GM18909 (cell line): ENCODE results near the gene KDM5A.
"Not testable (repeated sequence)": the region's sequence is repeated elsewhere in the genome, so short reads cannot be mapped to it uniquely, and the experiment has no call there.

ENCODE experiments used
- ATAC-seq: cut with Tn5 transposase; IDR thresholded peaks from one replicate; pipeline ENCODE4 v1.9.1; 2021; ENCODE audit warnings: mild to moderate bottlenecking; ENCODE audit not compliant: unreplicated experiment, poor library complexity

Gene KDM5A

DNA sequence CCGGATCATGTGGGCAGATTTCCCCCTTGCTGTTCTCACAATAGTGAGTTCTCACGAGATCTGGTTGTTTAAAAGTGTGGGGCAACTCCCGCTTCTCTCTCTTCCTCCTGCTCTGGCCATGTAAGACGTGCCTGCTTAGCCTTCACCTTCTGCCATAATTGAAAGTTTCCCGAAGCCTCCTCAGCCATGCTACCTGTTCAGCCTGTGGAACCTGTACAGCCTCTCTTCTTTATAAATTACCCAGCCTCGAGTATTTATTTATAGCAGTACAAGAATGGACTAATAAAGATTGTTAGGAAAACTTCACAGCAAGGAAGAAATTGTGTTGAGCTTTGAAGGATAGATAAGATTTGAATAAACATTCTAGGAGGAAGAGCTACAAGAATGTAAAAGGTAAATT is 52.1 kb downstream of the KDM5A start:
- no peak for ATAC-seq

- ATAC-seq, result no peak
Observed at GRCh38 chr12:334125-334524, 55.0 kb downstream of the KDM5A start.

DNA sequence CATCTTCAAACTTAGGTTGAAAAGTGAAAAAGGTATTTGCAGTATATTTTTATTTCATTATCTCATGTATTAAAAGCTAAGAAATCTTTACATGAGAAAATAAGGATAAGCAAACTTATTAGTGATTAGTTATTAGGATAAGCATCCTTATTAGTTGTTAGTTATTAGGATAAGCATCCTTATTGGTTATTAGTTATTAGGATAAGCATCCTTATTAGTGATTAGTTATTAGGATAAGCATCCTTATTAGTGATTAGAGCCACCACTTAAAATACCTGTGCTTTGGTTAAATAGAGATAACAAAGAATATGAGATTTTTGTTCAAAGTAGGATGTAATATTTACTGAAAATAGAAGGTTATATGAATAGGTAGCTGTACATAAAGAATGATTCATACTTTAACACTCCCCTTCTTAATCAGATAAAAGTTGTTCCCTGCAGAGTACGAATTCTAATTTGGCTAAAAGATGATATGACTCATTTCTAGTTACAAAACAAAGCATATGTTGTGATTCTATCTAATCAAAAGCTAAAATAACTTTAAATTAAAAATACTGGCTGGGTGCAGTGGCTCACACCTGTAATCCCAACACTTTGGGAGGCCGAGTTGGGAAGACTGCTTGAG is 56.4 kb downstream of the KDM5A start:
- no peak for ATAC-seq

- ATAC-seq, result no peak
Observed at GRCh38 chr12:331287-331686, 57.8 kb downstream of the KDM5A start.

DNA sequence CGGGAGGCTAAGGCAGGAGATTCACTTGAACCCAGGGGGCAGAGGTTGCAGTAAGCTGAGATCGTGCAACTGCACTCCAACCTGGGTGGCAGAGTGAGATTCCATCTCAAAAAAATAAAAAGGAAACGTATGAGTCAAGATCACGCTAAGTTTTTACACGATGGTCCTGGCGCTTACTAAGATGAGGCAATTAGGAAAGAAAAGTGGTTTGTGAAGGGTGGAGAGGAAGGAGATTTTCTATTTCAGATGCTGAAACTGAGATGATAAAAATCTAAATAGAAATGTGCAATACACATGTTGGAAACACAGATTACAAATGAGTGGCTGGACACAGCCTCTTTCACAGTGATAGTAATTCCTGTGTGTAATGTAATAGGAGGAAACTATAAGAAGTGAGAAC is 63.2 kb downstream of the KDM5A start:
- ATAC-seq, result no peak

GRCh38 chr12:323507-323906 is 65.6 kb downstream of the KDM5A start:
- no peak for ATAC-seq

GRCh38 chr12:321606-322326 is 67.4 kb downstream of the KDM5A start:
- ATAC-seq, result no peak

DNA sequence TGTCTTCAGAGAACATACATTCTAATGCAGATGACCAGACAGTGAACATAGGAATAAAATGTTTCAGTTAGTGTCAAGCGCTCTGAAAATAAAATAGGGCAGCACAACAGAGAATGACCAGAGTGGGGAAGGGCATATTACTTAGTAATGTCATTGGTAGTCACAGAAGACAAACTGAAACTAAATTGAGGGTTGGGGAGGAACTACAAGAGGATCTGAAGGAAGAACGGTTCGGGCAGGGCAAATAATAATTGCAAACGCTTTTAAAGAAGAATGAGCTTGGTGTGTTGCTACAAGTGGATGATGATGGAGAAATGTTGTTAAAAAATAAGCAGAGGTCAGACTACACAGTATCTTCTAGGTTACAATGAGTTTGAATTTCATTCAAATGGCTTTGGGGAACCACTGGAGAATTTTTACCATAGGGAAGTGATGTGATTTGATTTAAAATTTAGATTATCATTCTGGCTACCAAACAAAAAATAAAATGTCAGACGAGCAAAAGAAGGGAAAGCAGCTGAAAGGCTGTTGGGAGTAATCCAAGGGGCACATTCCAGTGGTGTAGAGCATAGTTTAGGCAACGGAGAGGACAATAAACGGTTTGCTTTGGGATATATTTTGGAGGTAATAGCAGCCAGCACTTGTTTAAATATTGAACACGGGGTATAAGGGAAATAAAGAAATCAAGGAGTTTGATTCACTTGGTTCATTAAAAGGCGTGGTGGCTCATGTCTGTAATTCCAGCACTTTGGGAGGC is 70.2 kb downstream of the KDM5A start:
- no peak for ATAC-seq

- no peak for ATAC-seq
Observed at GRCh38 chr12:308511-308910, 80.6 kb downstream of the KDM5A start.

GRCh38 chr12:307406-307805 is 81.7 kb downstream of the KDM5A start:
- ATAC-seq, result no peak

- no peak for ATAC-seq
Observed at GRCh38 chr12:304805-305204, 84.3 kb downstream of the KDM5A start.

DNA sequence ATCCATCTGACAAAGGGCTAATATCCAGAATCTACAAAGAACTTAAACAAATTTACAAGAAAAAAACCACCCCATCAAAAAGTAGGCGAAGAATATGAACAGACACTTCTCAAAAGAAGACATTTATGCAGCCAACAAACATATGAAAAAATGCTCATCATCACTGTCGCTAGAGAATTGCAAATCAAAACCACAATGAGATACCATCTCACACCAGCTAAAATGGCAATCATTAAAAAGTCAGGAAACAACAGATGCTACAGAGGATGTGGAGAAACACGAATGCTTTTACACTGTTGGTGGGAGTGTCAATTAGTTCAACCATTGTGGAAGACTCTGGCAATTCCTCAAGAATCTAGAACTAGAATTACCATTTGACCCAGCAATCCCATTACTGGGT is 86.4 kb downstream of the KDM5A start:
- ATAC-seq, result not testable (repeated sequence)

DNA sequence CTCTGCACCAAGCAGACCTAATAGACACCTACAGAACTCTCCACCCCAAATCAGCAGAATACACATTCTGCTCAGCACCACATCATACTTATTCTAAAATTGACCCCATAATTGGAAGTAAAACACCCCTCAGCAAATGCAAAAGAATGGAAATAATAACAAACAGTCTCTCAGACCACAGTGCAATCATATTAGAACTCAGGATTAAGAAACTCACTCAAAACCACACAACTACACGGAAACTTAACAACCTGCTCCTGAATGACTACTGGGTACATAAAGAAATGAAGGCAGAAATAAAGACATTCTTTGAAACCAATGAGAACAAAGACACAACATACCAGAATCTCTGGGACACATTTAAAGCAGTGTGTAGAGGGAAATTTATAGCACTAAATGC is 89.0 kb downstream of the KDM5A start:
- ATAC-seq, result not testable (repeated sequence)

GRCh38 chr12:299511-299910 is 89.6 kb downstream of the KDM5A start:
- ATAC-seq, result not testable (repeated sequence)

DNA sequence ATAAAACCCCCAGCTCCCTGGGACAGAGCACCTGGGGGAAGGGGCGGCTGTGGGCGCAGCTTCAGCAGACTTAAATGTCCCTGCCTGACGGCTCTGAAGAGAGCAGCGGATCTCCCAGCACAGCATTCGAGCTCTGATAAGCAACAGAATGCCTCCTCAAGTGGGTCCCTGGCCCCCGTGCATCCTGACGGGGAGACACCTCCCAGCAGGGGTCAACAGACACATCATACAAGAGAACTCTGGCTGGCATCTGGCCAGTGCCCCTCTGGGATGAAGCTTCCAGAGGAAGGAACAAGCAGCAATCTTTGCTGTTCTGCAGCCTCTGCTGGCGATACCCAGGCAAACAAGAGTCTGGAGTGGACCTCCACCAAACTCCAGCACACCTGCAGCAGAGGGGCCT is 91.1 kb downstream of the KDM5A start:
- ATAC-seq, result not testable (repeated sequence)

- no peak for ATAC-seq
Observed at GRCh38 chr12:295132-295531, 94.0 kb downstream of the KDM5A start.

- no peak for ATAC-seq
Observed at GRCh38 chr12:293199-293598, 95.9 kb downstream of the KDM5A start.

- no peak for ATAC-seq
Observed at GRCh38 chr12:292186-292585, 96.9 kb downstream of the KDM5A start.

DNA sequence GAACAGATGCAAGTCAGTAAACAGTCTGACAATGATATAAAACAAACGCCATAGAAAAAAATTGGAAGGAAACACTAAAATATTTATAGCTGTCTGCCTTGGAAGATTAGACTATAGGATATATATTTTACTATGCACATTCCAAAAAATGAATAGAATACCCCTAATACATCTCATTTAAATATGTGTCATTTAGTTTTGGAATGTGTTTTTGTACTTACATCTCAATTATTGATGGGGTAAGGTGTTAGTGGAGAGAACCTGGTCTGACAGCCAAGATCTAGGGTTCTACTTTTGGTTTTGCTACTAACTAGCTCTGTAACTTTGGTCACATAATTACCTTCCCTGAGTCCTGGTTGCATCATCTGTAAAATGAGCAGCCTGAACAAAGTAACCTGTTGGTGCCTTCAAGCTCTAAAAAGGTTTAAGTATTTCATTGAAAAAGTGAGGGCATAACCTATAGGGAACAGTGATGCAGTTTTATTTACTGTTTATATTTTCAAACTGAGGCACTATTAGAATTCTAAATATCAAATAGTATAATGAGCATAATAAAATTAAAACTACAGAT is 97.9 kb downstream of the KDM5A start:
- no peak for ATAC-seq

GRCh38 chr12:288687-289086 is 100.4 kb downstream of the KDM5A start:
- no peak for ATAC-seq
